HepG2 (cell line): Measurements from ENCODE around the gene RTEL1. TPM values are rescaled to one million over a fixed set of nuclear protein-coding genes. Genes with fewer than 3 reads are reported as not detected.

Experiments
- ATAC-seq: fragments of 200-7000 bp; cut with Tn5 transposase; 3 replicates; pipeline ENCODE4 v1.9.1; 2020; ENCODE audit warnings: mild to moderate bottlenecking, moderate library complexity
- BruUV-seq: library from RNA; stranded (reverse); fragments of 400-500 nt; replicated peaks from 2 replicates; lab custom pipeline; 2021; lab: Mats Ljungman, UMichigan
- CTCF ChIA-PET: fragments of 300-600 bp; formaldehyde crosslinking; extraction: SDS; loops from one replicate; lab custom pipeline; 2021; ENCODE audit warnings: low total read pairs, inconsistent platforms, low intra/inter-chr PET ratio; lab: Yijun Ruan, JAX
- POLR2A ChIA-PET: fragments of 350-600 bp; sonication (Branson Sonifier 250); formaldehyde crosslinking; loops from one replicate; lab custom pipeline; 2020; ENCODE audit warnings: antibody characterized with exemption, inconsistent platforms; lab: Yijun Ruan, JAX
- DNase-seq: peaks from one replicate; pipeline ENCODE4 v3.0.0-alpha.2; 2015; ENCODE audit warnings: low spot score
- FAIRE-seq: peaks from 3 replicates; lab custom pipeline; 2011; peaks lifted over from hg19 to GRCh38; lab: Jason Lieb, UNC
- H2AFZ ChIP-seq: one replicate; pipeline ENCODE4 v1.6.1; 2011; ENCODE audit warnings: low read length, inconsistent platforms
- H3K27ac ChIP-seq: fragments of 300-600 bp; 3 replicates; pipeline ENCODE4 v1.8.0; 2011; ENCODE audit warnings: mixed run types, mild to moderate bottlenecking, mixed read lengths, low read length, inconsistent platforms; ENCODE audit not compliant: insufficient read depth; ENCODE audit errors: extremely low read length
- H3K27me3 ChIP-seq, 2 experiments: fragments of 200-600 bp in 1 of 2; 2 replicates in 1 of 2; 3 replicates in 1 of 2; pipeline versions ENCODE4 v1.6.0 to v1.8.0; 2011; ENCODE audit warnings: low read length in 2 of 2, mild to moderate bottlenecking in 2 of 2, moderate library complexity in 2 of 2, inconsistent platforms in 1 of 2; ENCODE audit not compliant: insufficient read depth in 2 of 2, control insufficient read depth in 1 of 2
- H3K36me3 ChIP-seq, 2 experiments: fragments of 200-600 bp in 1 of 2; replicated peaks in 1 of 2; 2 replicates in 1 of 2; 3 replicates in 1 of 2; pipeline versions ENCODE4 v1.5.1 to v1.8.0; 2011; ENCODE audit warnings: low read length in 2 of 2, inconsistent platforms in 1 of 2; ENCODE audit not compliant: insufficient read depth in 2 of 2, control insufficient read depth in 1 of 2
- H3K4me1 ChIP-seq: 2 replicates; pipeline ENCODE4 v1.5.1; 2012; ENCODE audit warnings: low read length, inconsistent platforms; ENCODE audit not compliant: insufficient read depth
- H3K4me2 ChIP-seq: 2 replicates; pipeline ENCODE4 v1.6.0; 2011; ENCODE audit warnings: low read depth, low read length, inconsistent platforms
- H3K4me3 ChIP-seq, 3 experiments: fragments of 200-600 bp in 1 of 3; sonication (generic), shearing (Covaris generic) in 1 of 3; replicated peaks in 1 of 3; 2 replicates each; pipeline ENCODE4 v1.5.1; 2011 to 2016; ENCODE audit warnings: low read length in 3 of 3, inconsistent platforms in 2 of 3, low read depth in 2 of 3, mild to moderate bottlenecking in 2 of 3, control low read depth in 1 of 3, mixed read lengths in 1 of 3; ENCODE audit not compliant: insufficient read depth in 1 of 3
- H3K79me2 ChIP-seq: one replicate; pipeline ENCODE4 v1.6.1; 2011; ENCODE audit warnings: low read length, inconsistent platforms; ENCODE audit not compliant: insufficient read depth
- H3K9ac ChIP-seq: 2 replicates; pipeline ENCODE4 v1.6.0; 2011; ENCODE audit warnings: mild to moderate bottlenecking, low read depth, low read length, inconsistent platforms; ENCODE audit not compliant: insufficient read depth
- H3K9me3 ChIP-seq: 2 replicates; pipeline ENCODE4 v1.5.1; 2012; ENCODE audit warnings: mild to moderate bottlenecking, low read length
- H4K20me1 ChIP-seq: 2 replicates; pipeline ENCODE4 v1.6.0; 2011; ENCODE audit warnings: inconsistent platforms, mild to moderate bottlenecking, low read length, moderate library complexity; ENCODE audit not compliant: insufficient read depth
- ELF4 ChIP-seq: sonication (generic); formaldehyde crosslinking; IDR thresholded peaks from 2 replicates; pipeline ENCODE4 v1.5.0; 2020; ENCODE audit warnings: missing genetic modification reagents, mild to moderate bottlenecking, moderate library complexity, borderline replicate concordance
- HNRNPK ChIP-seq: fragments of 200-400 bp; formaldehyde crosslinking; IDR thresholded peaks from 2 replicates; pipeline ENCODE4 v1.6.1; 2018; ENCODE audit warnings: low read length, low read depth, moderate library complexity, mild to moderate bottlenecking; ENCODE audit not compliant: poor library complexity, severe bottlenecking
- HNRNPL ChIP-seq: fragments of 200-400 bp; formaldehyde crosslinking; IDR thresholded peaks from 2 replicates; pipeline ENCODE4 v1.6.1; 2017; ENCODE audit warnings: mild to moderate bottlenecking, low read depth, low read length
- KMT2B ChIP-seq: IDR thresholded peaks from 2 replicates; pipeline ENCODE4 v1.6.1; 2016; ENCODE audit warnings: missing genetic modification reagents, missing compliant biosample characterization
- MAFG ChIP-seq: sonication (generic); formaldehyde crosslinking; IDR thresholded peaks from 2 replicates; pipeline ENCODE4 v1.5.1; 2020; ENCODE audit warnings: mild to moderate bottlenecking, missing genetic modification reagents
- NRL ChIP-seq: sonication (generic); formaldehyde crosslinking; IDR thresholded peaks from 2 replicates; pipeline ENCODE4 v1.5.0; 2020; ENCODE audit warnings: missing genetic modification reagents, mild to moderate bottlenecking, moderate library complexity, borderline replicate concordance
- PCBP1 ChIP-seq: fragments of 200-400 bp; formaldehyde crosslinking; IDR thresholded peaks from 2 replicates; pipeline ENCODE4 v1.6.1; 2017; ENCODE audit warnings: mild to moderate bottlenecking, low read depth, low read length, borderline replicate concordance
- POLR2AphosphoS2 ChIP-seq: IDR thresholded peaks from 2 replicates; pipeline ENCODE4 v1.6.1; 2011; ENCODE audit warnings: low read depth, low read length, improper control_type of control experiment
- SMAD3 ChIP-seq: sonication (generic); formaldehyde crosslinking; IDR thresholded peaks from 2 replicates; pipeline ENCODE4 v1.4.0; 2020; ENCODE audit warnings: missing genetic modification reagents
- SNAI1 ChIP-seq: sonication (generic); formaldehyde crosslinking; IDR thresholded peaks from 2 replicates; pipeline ENCODE4 v1.5.0; 2020; ENCODE audit warnings: mild to moderate bottlenecking, missing genetic modification reagents, borderline replicate concordance
- SP4 ChIP-seq: sonication (generic); formaldehyde crosslinking; IDR thresholded peaks from 2 replicates; pipeline ENCODE4 v1.8.1; 2023; ENCODE audit warnings: mild to moderate bottlenecking, missing genetic modification reagents
- TCF12 ChIP-seq, 2 experiments: fragments of 450-650 bp in 1 of 2; sonication (generic) in 1 of 2; formaldehyde crosslinking in 1 of 2; IDR thresholded peaks; 2 replicates each; pipeline versions ENCODE4 v1.6.1 to v1.8.0; 2017 to 2022; ENCODE audit warnings: antibody characterized with exemption in 1 of 2, mild to moderate bottlenecking in 1 of 2, missing genetic modification reagents in 1 of 2, moderate library complexity in 1 of 2
- ZBTB7A ChIP-seq: sonication (generic); formaldehyde crosslinking; IDR thresholded peaks from 2 replicates; pipeline ENCODE4 v1.8.0; 2022; ENCODE audit warnings: mild to moderate bottlenecking, missing genetic modification reagents
- ZFP90 ChIP-seq: sonication (generic); formaldehyde crosslinking; IDR thresholded peaks from 2 replicates; pipeline ENCODE4 v1.8.0; 2022; ENCODE audit warnings: missing genetic modification reagents, mild to moderate bottlenecking, inconsistent platforms, borderline replicate concordance
- ZNF317 ChIP-seq: sonication (generic); formaldehyde crosslinking; IDR thresholded peaks from 2 replicates; pipeline ENCODE4 v1.5.0; 2020; ENCODE audit warnings: mild to moderate bottlenecking, missing genetic modification reagents
- ZNF382 ChIP-seq: sonication (generic); formaldehyde crosslinking; IDR thresholded peaks from 2 replicates; pipeline ENCODE4 v1.5.0; 2020; ENCODE audit warnings: missing genetic modification reagents, mild to moderate bottlenecking, borderline replicate concordance
- ZNF550 ChIP-seq: sonication (generic); formaldehyde crosslinking; IDR thresholded peaks from 2 replicates; pipeline ENCODE4 v1.4.0; 2020; ENCODE audit warnings: mild to moderate bottlenecking, missing genetic modification reagents, borderline replicate concordance
- ZNF556 ChIP-seq: sonication (generic); formaldehyde crosslinking; IDR thresholded peaks from 2 replicates; pipeline ENCODE4 v1.4.0; 2020; ENCODE audit warnings: mild to moderate bottlenecking, missing genetic modification reagents, borderline replicate concordance
- ZNF569 ChIP-seq: sonication (generic); formaldehyde crosslinking; IDR thresholded peaks from 2 replicates; pipeline ENCODE4 v1.5.0; 2020; ENCODE audit warnings: mild to moderate bottlenecking, missing genetic modification reagents, moderate library complexity, borderline replicate concordance
- ZNF589 ChIP-seq: sonication (generic); formaldehyde crosslinking; conservative IDR thresholded peaks from 2 replicates; pipeline ENCODE4 v1.8.0; 2022; ENCODE audit warnings: mild to moderate bottlenecking, moderate library complexity, missing genetic modification reagents
- ZNF652 ChIP-seq: IDR thresholded peaks from 2 replicates; pipeline ENCODE4 v1.6.1; 2016; ENCODE audit warnings: low read depth, borderline replicate concordance
- ZNF766 ChIP-seq: sonication (generic); formaldehyde crosslinking; IDR thresholded peaks from 2 replicates; pipeline ENCODE4 v1.5.0; 2020; ENCODE audit warnings: missing genetic modification reagents, borderline replicate concordance
- ZNF850 ChIP-seq: sonication (generic); formaldehyde crosslinking; conservative IDR thresholded peaks from 2 replicates; pipeline ENCODE4 v1.9.0; 2021; ENCODE audit warnings: mild to moderate bottlenecking, missing genetic modification reagents
- WGBS: methylation state at CpG from one replicate; pipeline ENCODE4 v1.1.6; 2017; ENCODE audit warnings: low lambda C conversion rate; 5-methylcytosine and 5-hydroxymethylcytosine counted together
- in situ Hi-C: cut with HindIII; loops from 2 replicates; pipeline ENCODE4 v1.10.0; 2017; ENCODE audit warnings: low pct_unique_long_range_greater_than_20kb; ENCODE audit not compliant: extremely low pct_ligation_motif_present
- intact Hi-C: fragments of 100-400 bp; cut with micrococcal nuclease; formaldehyde crosslinking; loops from one replicate; pipeline ENCODE4 v1.10.0; 2022; ENCODE audit not compliant: unreplicated experiment
- polyA plus RNA-seq, 8 experiments: library from polyadenylated mRNA; depleted of rRNA in 3 of 8; stranded (reverse) in 7 of 8; unstranded in 1 of 8; fragments of >200 nt; fragmentation: Illumina TruSeq in 4 of 8; extraction: Trizol in 4 of 8; gene quantifications; 2 replicates each; pipeline versions ENCODE4 v1.2.1 to v1.2.3, GENCODE V29; 2011 to 2016; ENCODE audit warnings: low read depth in 4 of 8, missing spikeins in 1 of 8, mixed read lengths in 1 of 8; ENCODE audit not compliant: insufficient read depth in 1 of 8
- total RNA-seq, 5 experiments: library from RNA; depleted of rRNA; stranded (reverse); fragments of >200 nt; fragmentation: Illumina TruSeq; extraction: Trizol; gene quantifications; 2 replicates each; pipeline ENCODE4 v1.2.3, GENCODE V29; 2016; ENCODE audit warnings: low read depth in 1 of 5
- TF ChIP-seq, protein P1 (sequence below): sonication (generic); formaldehyde crosslinking; IDR thresholded peaks from 2 replicates; pipeline ENCODE4 v1.8.1; 2023; ENCODE audit warnings: missing genetic modification reagents, inconsistent platforms, borderline replicate concordance

RTEL1 gene
- total and polyA plus RNA-seq, 2 of the 13 experiments (the other 11 are each of a cell fraction or from before 2014, with no cell fraction given), result 21.8 to 36.4 TPM

- POLR2A ChIA-PET, result interaction anchor here (0.8 to 4.6 kb wide), 13 partner anchors 14 to 1241 kb away, joined by 3 to 45 read pairs (median 6); partner anchors contain the start of genes ARFRP1, C20orf204, PTK6 and RPS21
- in situ Hi-C loops, result no loop called here
- TF ChIP-seq ZNF569 (CRISPR knock-in tag) (0 out of 2 replicates have a peak, but pooled peaks have one; percentile 4), ZNF589 (CRISPR knock-in tag) (0 out of 2 replicates have a peak, but pooled peaks have one; percentile 9), ZNF550 (CRISPR knock-in tag) (peak; percentile 54; the same call in 1 of the 2 replicates), TCF12 (IDR thresholded peaks at IDR 0.05) (no peak), TCF12 (CRISPR knock-in tag; IDR thresholded peaks at IDR 0.05) (0 out of 2 replicates have a peak, but pooled peaks have one; percentile 3), ZNF556 (CRISPR knock-in tag) (no peak), ZNF850 (CRISPR knock-in tag) (peak; percentile 15; the same call in 1 of the 2 replicates), NRL (peak; percentile 45; the same call in 1 of the 2 replicates), PCBP1 (peak; percentile 69; the same call in 1 of the 2 replicates), ELF4 (CRISPR knock-in tag) (no peak), ZNF382 (no peak), ZNF652 (CRISPR knock-in tag) (no peak), HNRNPK (peak; percentile 28), SP4 (CRISPR knock-in tag) (no peak), SNAI1 (0 out of 2 replicates have a peak, but pooled peaks have one; percentile 20), ZBTB7A (0 out of 2 replicates have a peak, but pooled peaks have one; percentile 8), ZNF317 (CRISPR knock-in tag) (0 out of 2 replicates have a peak, but pooled peaks have one; percentile 14), KMT2B (CRISPR knock-in tag) (no peak), ZNF766 (CRISPR knock-in tag) (no peak), ZFP90 (CRISPR knock-in tag) (no peak), SMAD3 (CRISPR knock-in tag) (no peak), POLR2AphosphoS2 (0 out of 2 replicates have a peak, but pooled peaks have one; percentile 25), HNRNPL (0 out of 2 replicates have a peak, but pooled peaks have one; percentile 28), MAFG (CRISPR knock-in tag) (0 out of 2 replicates have a peak, but pooled peaks have one; percentile 2)
- TF ChIP-seq, protein P1, sequence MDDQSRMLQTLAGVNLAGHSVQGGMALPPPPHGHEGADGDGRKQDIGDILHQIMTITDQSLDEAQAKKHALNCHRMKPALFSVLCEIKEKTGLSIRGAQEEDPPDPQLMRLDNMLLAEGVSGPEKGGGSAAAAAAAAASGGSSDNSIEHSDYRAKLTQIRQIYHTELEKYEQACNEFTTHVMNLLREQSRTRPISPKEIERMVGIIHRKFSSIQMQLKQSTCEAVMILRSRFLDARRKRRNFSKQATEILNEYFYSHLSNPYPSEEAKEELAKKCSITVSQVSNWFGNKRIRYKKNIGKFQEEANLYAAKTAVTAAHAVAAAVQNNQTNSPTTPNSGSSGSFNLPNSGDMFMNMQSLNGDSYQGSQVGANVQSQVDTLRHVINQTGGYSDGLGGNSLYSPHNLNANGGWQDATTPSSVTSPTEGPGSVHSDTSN, result no peak
Measured at GRCh38 chr20:63627751-63628245, 30.3 kb upstream of the RTEL1 start.

More at GRCh38 chr20:63627751-63628245, 30.3 kb upstream of the RTEL1 start:
- H4K20me1 ChIP-seq, result no peaks in the 10 kb centered on the region
- WGBS, result 3% methylated on average over 28 of the region's 28 CpGs
- peaks cover 0 to under 1% of the 10 kb centered on the region in 2 experiments; a peak in 1 of 5 replicates for H3K27me3 ChIP-seq
- DNase-seq, result no peak
- H3K9ac ChIP-seq, result peak overlapping the region; percentile 94
- BruUV-seq, result no TSS peak
- no peaks in the 10 kb centered on the region; a peak in 1 of 5 replicates for H3K36me3 ChIP-seq
- H3K4me1 ChIP-seq, result peaks cover 51% of the 10 kb centered on the region
- H3K79me2 ChIP-seq, result peaks cover 26% of the 10 kb centered on the region
- H3K27ac ChIP-seq, result peak overlapping the region; percentile 75
- FAIRE-seq, result no peak
- H2AFZ ChIP-seq, result peak overlapping the region; percentile 38
- intact Hi-C loops, result loop anchor here (1.0 to 5.0 kb wide), 3 partner anchors 31 to 90 kb away; partner anchors contain the start of genes PTK6 and RTEL1
- ATAC-seq, result peak; percentile 52
- H3K4me3 ChIP-seq, result peak overlapping the region; percentile 77 to 100 (median 98)
- H3K4me2 ChIP-seq, result peak overlapping the region; percentile 99
- H3K9me3 ChIP-seq, result no peaks in the 10 kb centered on the region
- CTCF ChIA-PET, result no interaction called here
